Adrenal gland (tissue), 12 donors: ENCODE results near the gene STXBP2. TPM values are rescaled to one million over a fixed set of nuclear protein-coding genes. Genes with fewer than 3 reads are reported as not detected.

ENCODE experiments used
- DNase-seq, 7 donors: peaks; one replicate each; pipeline ENCODE4 v3.0.0-alpha.2; 2019 to 2020
- H3K27ac ChIP-seq, 5 donors: fragments of 200-600 bp; sonication (generic) in 4 of 5; 1 replicate in 3 of 5; 2 replicates in 2 of 5; pipeline versions ENCODE4 v1.5.1 to v1.8.0; 2016 to 2020; ENCODE audit warnings: mild to moderate bottlenecking in 1 of 5
- H3K27me3 ChIP-seq: fragments of 200-600 bp; 2 replicates; pipeline ENCODE4 v1.8.0; 2021
- H3K36me3 ChIP-seq, 2 donors: fragments of 200-600 bp; replicated peaks in 1 of 2; 1 replicate in 1 of 2; 2 replicates in 1 of 2; pipeline versions ENCODE4 v1.5.1 to v1.8.0; 2018 to 2022
- H3K4me1 ChIP-seq, 2 donors: fragments of 200-600 bp; replicated peaks in 1 of 2; 1 replicate in 1 of 2; 2 replicates in 1 of 2; pipeline versions ENCODE4 v1.5.1 to v1.8.0; 2018 to 2021
- H3K4me3 ChIP-seq, 4 donors: fragments of 200-600 bp; sonication (generic) in 3 of 4; one replicate each; pipeline ENCODE4 v1.5.1; 2016 to 2018
- H3K9me3 ChIP-seq, 3 donors: fragments of 200-600 bp; sonication (generic) in 1 of 3; replicated peaks in 1 of 3; 1 replicate in 2 of 3; 2 replicates in 1 of 3; pipeline versions ENCODE4 v1.5.1 to v1.8.0; 2016 to 2021
- CTCF ChIP-seq, 6 experiments: fragments of 450-650 bp in 4 of 6; fragments of 200-600 bp in 2 of 6; sonication (generic) in 1 of 6; IDR thresholded peaks; 1 replicate in 5 of 6; 2 replicates in 1 of 6; pipeline versions ENCODE4 v1.5.1 to v1.8.0; 2016 to 2021; ENCODE audit warnings: antibody characterized with exemption in 6 of 6, mild to moderate bottlenecking in 2 of 6, moderate library complexity in 1 of 6
- POLR2A ChIP-seq, 2 donors: fragments of 450-650 bp; IDR thresholded peaks; one replicate each; pipeline ENCODE4 v1.6.1; 2017; ENCODE audit warnings: antibody characterized with exemption in 2 of 2, mild to moderate bottlenecking in 2 of 2, moderate library complexity in 1 of 2
- WGBS, 4 donors: extraction: QIAGEN DNeasy Blood & Tissue Kit in 2 of 4; methylation state at CpG; one replicate each; pipeline versions ENCODE4 v1.1.5 to v1.1.7; 2013 to 2017; 5-methylcytosine and 5-hydroxymethylcytosine counted together
- intact Hi-C, 2 donors: fragments of 100-400 bp; cut with DNase I; formaldehyde crosslinking; loops; one replicate each; pipeline versions ENCODE4 v1.14.1 to v1.15.0; 2022 to 2023
- polyA plus RNA-seq, 3 donors: library from polyadenylated mRNA; stranded (reverse); fragments of 200-250 nt in 2 of 3; fragments of 350-450 nt in 1 of 3; fragmentation: Illumina TruSeq in 1 of 3; extraction: RNeasy Lipid Tissue Mini Kit (QIAGEN cat#74804) in 1 of 3; gene quantifications; one replicate each; pipeline ENCODE4 v1.2.3, GENCODE V29; 2013 to 2014
- total RNA-seq, 9 donors: library from RNA; depleted of rRNA in 4 of 9; stranded (reverse); fragments of >200 nt in 4 of 9; fragments of 120-200 nt in 1 of 9; fragmentation: NEBNext Ultra II Directional in 1 of 9; extraction: Animal tissue kit (Norgen Biotek cat#: 25700) in 1 of 9; gene quantifications; one replicate each; pipeline versions ENCODE4 v1.1.0 to v1.2.4, GENCODE V29; 2013 to 2023
- donor health status: healthy with polysubstance abuse.
- donor health status: Bipolar disorder and iron deficiency.
- donor health status: DM: yes; HTN: yes; CAD: no.
- donor health status: DM: no; HTN: no; CAD: no.
- donor health status: DM: no; HTN: no; CAD: no.
- donor health status: DM: yes; HTN: yes; CAD: no.

Gene STXBP2
- total and polyA plus RNA-seq, 12 donors, result 12.2 to 121 (median 40.3) TPM

- WGBS, 4 donors, result 28 to 40% (median 35%) methylated on average over 6 of the region's 6 CpGs
- no peak for DNase-seq
- Histone ChIP-seq H3K9me3 (no peaks in the 10 kb centered on the region), H3K4me1 (peaks cover 7 to 8% of the 10 kb centered on the region in 2 donors), H3K27me3 (no peaks in the 10 kb centered on the region), H3K36me3 (no peaks in the 10 kb centered on the region), H3K4me3 (no peak overlapping the region), H3K27ac (no peak overlapping the region)
- intact Hi-C loops, result no loop called here
- TF ChIP-seq CTCF (IDR thresholded peaks at IDR 0.05) (no peak), POLR2A (IDR thresholded peaks at IDR 0.05) (no peak)
Observed at GRCh38 chr19:7635670-7636069, 1.2 kb upstream of the STXBP2 start.

GRCh38 chr19:7636317-7636690 lies 606 bp upstream of the STXBP2 start:
- Histone ChIP-seq H3K27ac (no peak overlapping the region), H3K4me3 (no peak overlapping the region), H3K9me3 (no peaks in the 10 kb centered on the region), H3K36me3 (no peaks in the 10 kb centered on the region), H3K4me1 (peaks cover 3% of the 10 kb centered on the region in 2 donors), H3K27me3 (no peaks in the 10 kb centered on the region)
- 44 to 61% (median 58%) methylated on average over 10 to 16 of the region's 16 CpGs for WGBS, 4 donors
- DNase-seq, result no peak
- intact Hi-C loops, result no loop called here
- TF ChIP-seq POLR2A (IDR thresholded peaks at IDR 0.05) (no peak), CTCF (IDR thresholded peaks at IDR 0.05) (no peak)

GRCh38 chr19:7637374-7638256 lies 705 bp downstream of the STXBP2 start:
- Histone ChIP-seq H3K4me1 (peaks cover 3% of the 10 kb centered on the region in 2 donors), H3K27ac (peak overlapping the region in 4 of 5 donors; percentile 47 to 90 (median 64)), H3K36me3 (no peaks in the 10 kb centered on the region), H3K4me3 (peak overlapping the region in 2 of 4 donors; percentile 22 to 70), H3K9me3 (no peaks in the 10 kb centered on the region), H3K27me3 (no peaks in the 10 kb centered on the region)
- 50 to 59% (median 52%) methylated on average over 17 to 30 of the region's 30 CpGs for WGBS, 4 donors
- peak in 3 of 7 donors; percentile 52 to 60 (median 55) for DNase-seq
- TF ChIP-seq POLR2A (IDR thresholded peaks at IDR 0.05) (no peak), CTCF (IDR thresholded peaks at IDR 0.05) (no peak)
- intact Hi-C loops, result no loop called here

GRCh38 chr19:7638802-7639465 lies 2.0 kb downstream of the STXBP2 start:
- H3K9me3 ChIP-seq, result no peaks in the 10 kb centered on the region
- WGBS, 4 donors, result 59 to 86% (median 72%) methylated on average over 7 to 12 of the region's 12 CpGs
- no peak overlapping the region for H3K27ac ChIP-seq
- H3K36me3 ChIP-seq, result no peaks in the 10 kb centered on the region
- no peak overlapping the region for H3K4me3 ChIP-seq
- intact Hi-C loops, result no loop called here
- no peak for DNase-seq
- no peaks in the 10 kb centered on the region for H3K27me3 ChIP-seq
- no peak for TF ChIP-seq CTCF (IDR thresholded peaks at IDR 0.05)
- TF ChIP-seq POLR2A (IDR thresholded peaks at IDR 0.05), result no peak
- peaks cover 3% of the 10 kb centered on the region in 2 donors for H3K4me1 ChIP-seq
